OCI-LY3 (cell line): ENCODE results near the gene RAD51B.

Experiments used
- EZH2phosphoT487 ChIP-seq: fragments of 200-600 bp; shearing (Covaris generic); IDR thresholded peaks from 2 replicates; pipeline ENCODE4 v1.6.1; 2018; ENCODE audit warnings: antibody characterized with exemption, mixed run types, low read depth
- TF ChIP-seq, protein P1 (sequence below): fragments of 200-600, 300-600 bp; sonication (generic); IDR thresholded peaks from 2 replicates; pipeline ENCODE4 v1.5.1; 2014; ENCODE audit warnings: antibody characterized with exemption, low read length, low read depth

DNA sequence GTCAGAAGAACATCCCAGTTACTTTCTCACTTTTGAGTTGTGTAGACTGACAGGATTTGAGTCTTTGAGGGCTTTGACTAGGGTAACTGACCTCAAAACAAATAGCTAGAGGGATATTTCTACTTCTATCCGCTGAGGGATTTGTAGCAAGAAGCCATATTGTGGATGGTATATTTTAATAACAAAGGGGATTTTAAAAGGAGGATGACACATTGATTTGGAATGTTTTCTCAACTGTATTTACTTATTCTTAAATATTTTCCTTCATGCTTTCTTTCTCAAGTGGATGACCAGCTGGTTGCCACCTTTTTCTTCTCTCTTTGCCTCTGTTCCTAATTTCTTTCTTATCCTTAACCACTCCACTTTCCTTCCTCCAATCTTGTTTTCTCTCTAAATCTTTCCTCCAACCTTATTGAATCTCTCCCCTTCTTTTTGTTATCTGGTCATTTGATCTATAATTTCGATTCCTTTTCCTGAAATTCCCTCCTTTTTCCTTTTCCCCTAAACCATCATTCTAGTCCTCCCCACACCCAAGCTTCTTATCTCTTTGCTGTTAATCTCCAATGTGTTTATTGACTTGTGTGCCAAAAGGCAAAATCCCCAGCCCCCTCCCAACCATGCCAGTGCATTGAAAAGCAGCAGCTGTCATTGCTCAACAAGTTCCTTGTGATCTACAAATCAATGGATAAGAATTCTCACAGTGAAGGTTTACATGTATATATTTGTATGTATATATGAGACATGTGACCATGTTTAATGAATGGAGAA lies 411.6 kb downstream of the RAD51B start:
- TF ChIP-seq, protein P1, sequence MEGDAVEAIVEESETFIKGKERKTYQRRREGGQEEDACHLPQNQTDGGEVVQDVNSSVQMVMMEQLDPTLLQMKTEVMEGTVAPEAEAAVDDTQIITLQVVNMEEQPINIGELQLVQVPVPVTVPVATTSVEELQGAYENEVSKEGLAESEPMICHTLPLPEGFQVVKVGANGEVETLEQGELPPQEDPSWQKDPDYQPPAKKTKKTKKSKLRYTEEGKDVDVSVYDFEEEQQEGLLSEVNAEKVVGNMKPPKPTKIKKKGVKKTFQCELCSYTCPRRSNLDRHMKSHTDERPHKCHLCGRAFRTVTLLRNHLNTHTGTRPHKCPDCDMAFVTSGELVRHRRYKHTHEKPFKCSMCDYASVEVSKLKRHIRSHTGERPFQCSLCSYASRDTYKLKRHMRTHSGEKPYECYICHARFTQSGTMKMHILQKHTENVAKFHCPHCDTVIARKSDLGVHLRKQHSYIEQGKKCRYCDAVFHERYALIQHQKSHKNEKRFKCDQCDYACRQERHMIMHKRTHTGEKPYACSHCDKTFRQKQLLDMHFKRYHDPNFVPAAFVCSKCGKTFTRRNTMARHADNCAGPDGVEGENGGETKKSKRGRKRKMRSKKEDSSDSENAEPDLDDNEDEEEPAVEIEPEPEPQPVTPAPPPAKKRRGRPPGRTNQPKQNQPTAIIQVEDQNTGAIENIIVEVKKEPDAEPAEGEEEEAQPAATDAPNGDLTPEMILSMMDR, result no peak
- no peak for TF ChIP-seq EZH2phosphoT487
